ENCODE measurements around the gene SHISA6.
"Not testable (repeated sequence)": the region's sequence is repeated elsewhere in the genome, so short reads cannot be mapped to it uniquely, and the experiment has no call there.

Gene SHISA6

GRCh38 chr17:11316451-11316850, 75.4 kb downstream of the SHISA6 start:
- not testable (repeated sequence) for H3K27me3 ChIP-seq (ENCODE audit: insufficient read depth, low read length, poor library complexity); H2AK5ac ChIP-seq (ENCODE audit: low read length)

GRCh38 chr17:11318207-11318606, 77.2 kb downstream of the SHISA6 start:
- no peak overlapping the region for H2BK120ac ChIP-seq (ENCODE audit: low read depth, low read length)
- H3K79me2 ChIP-seq (ENCODE audit: control insufficient read depth, insufficient read depth, low read length), result no peaks in the 10 kb centered on the region
- no peak overlapping the region for H3K4ac ChIP-seq (ENCODE audit: low read depth, low read length)
- no peak overlapping the region for H3K23ac ChIP-seq (ENCODE audit: low read length)
- H4K8ac ChIP-seq (ENCODE audit: low read depth, low read length), result no peak overlapping the region
- no peak overlapping the region for H3K4me3 ChIP-seq (ENCODE audit: low read length)
- DNase-seq, result no peak
- no peak overlapping the region for H3K9ac ChIP-seq (ENCODE audit: low read length)
- H4K5ac ChIP-seq (ENCODE audit: low read length), result no peak overlapping the region
- H3K79me1 ChIP-seq (ENCODE audit: low read length), result no peaks in the 10 kb centered on the region
- H2BK15ac ChIP-seq (replicated peaks; ENCODE audit: low read depth), result no peak overlapping the region
- H3K18ac ChIP-seq (ENCODE audit: low read length), result no peak overlapping the region
- no peaks in the 10 kb centered on the region for H3K36me3 ChIP-seq (ENCODE audit: control insufficient read depth, insufficient read depth, low read length)
- H3K4me2 ChIP-seq (ENCODE audit: low read length), result no peak overlapping the region
- H3K27ac ChIP-seq (ENCODE audit: low read depth, low read length), result no peak overlapping the region
- WGBS (ENCODE audit: extremely low coverage, insufficient coverage, low lambda C conversion rate), result no CpG with 5 or more reads among the region's 5 CpGs
- H3K4me1 ChIP-seq (ENCODE audit: control insufficient read depth, low read depth, low read length), result no peaks in the 10 kb centered on the region
- no peak overlapping the region for H2AK5ac ChIP-seq (ENCODE audit: low read length)
- H2BK5ac ChIP-seq (ENCODE audit: low read length), result no peak overlapping the region
- H3K56ac ChIP-seq (ENCODE audit: low read length), result no peak overlapping the region
- no peaks in the 10 kb centered on the region for H3K27me3 ChIP-seq (ENCODE audit: insufficient read depth, low read length, poor library complexity)

More at GRCh38 chr17:11316451-11316850, 75.4 kb downstream of the SHISA6 start:
- not testable (repeated sequence) for H3K9ac ChIP-seq (ENCODE audit: low read length); H3K36me3 ChIP-seq (ENCODE audit: control insufficient read depth, insufficient read depth, low read length); H4K8ac ChIP-seq (ENCODE audit: low read depth, low read length); H2BK5ac ChIP-seq (ENCODE audit: low read length); H3K4me2 ChIP-seq (ENCODE audit: low read length); H3K79me1 ChIP-seq (ENCODE audit: low read length); H3K56ac ChIP-seq (ENCODE audit: low read length); H2BK120ac ChIP-seq (ENCODE audit: low read depth, low read length); H3K4me3 ChIP-seq (ENCODE audit: low read length); H3K18ac ChIP-seq (ENCODE audit: low read length); DNase-seq; H4K5ac ChIP-seq (ENCODE audit: low read length); H3K79me2 ChIP-seq (ENCODE audit: control insufficient read depth, insufficient read depth, low read length); H3K4me1 ChIP-seq (ENCODE audit: control insufficient read depth, low read depth, low read length); H3K23ac ChIP-seq (ENCODE audit: low read length); H3K27ac ChIP-seq (ENCODE audit: low read depth, low read length); H3K4ac ChIP-seq (ENCODE audit: low read depth, low read length); H2BK15ac ChIP-seq (replicated peaks; ENCODE audit: low read depth)
- no CpG with 5 or more reads among the region's 11 CpGs for WGBS (ENCODE audit: extremely low coverage, insufficient coverage, low lambda C conversion rate)

DNA sequence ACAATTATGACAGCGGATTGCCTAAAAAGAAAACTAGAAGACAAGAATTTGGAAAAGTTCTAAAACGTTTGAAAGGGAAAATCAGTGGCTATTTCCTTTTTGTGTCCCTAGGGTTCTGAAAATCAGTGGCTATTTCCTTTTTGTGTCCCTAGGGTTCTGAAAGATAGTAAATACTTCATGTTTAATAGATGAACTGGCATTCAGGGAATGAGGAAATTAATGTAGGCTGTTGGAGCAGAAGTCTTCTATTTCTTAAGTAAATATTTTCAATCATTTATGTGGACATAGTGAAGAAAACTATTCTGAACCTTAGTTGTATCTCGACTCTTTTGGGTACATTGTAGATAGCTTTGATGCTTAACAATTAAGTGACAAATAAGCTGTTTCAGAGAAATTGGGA, 78.9 kb downstream of the SHISA6 start:
- Histone ChIP-seq H2BK5ac (ENCODE audit: low read length) (no peak overlapping the region), H4K8ac (ENCODE audit: low read depth, low read length) (no peak overlapping the region), H3K4me2 (ENCODE audit: low read length) (no peak overlapping the region), H3K4me3 (ENCODE audit: low read length) (no peak overlapping the region), H2BK15ac (replicated peaks; ENCODE audit: low read depth) (no peak overlapping the region), H3K79me2 (ENCODE audit: control insufficient read depth, insufficient read depth, low read length) (no peaks in the 10 kb centered on the region), H3K56ac (ENCODE audit: low read length) (no peak overlapping the region), H3K36me3 (ENCODE audit: control insufficient read depth, insufficient read depth, low read length) (no peaks in the 10 kb centered on the region), H3K18ac (ENCODE audit: low read length) (no peak overlapping the region), H3K4ac (ENCODE audit: low read depth, low read length) (no peak overlapping the region), H3K9ac (ENCODE audit: low read length) (no peak overlapping the region), H2BK120ac (ENCODE audit: low read depth, low read length) (no peak overlapping the region), H2AK5ac (ENCODE audit: low read length) (no peak overlapping the region), H4K5ac (ENCODE audit: low read length) (no peak overlapping the region), H3K27ac (ENCODE audit: low read depth, low read length) (no peak overlapping the region), H3K23ac (ENCODE audit: low read length) (no peak overlapping the region), H3K27me3 (ENCODE audit: insufficient read depth, low read length, poor library complexity) (no peaks in the 10 kb centered on the region), H3K4me1 (ENCODE audit: control insufficient read depth, low read depth, low read length) (no peaks in the 10 kb centered on the region), H3K79me1 (ENCODE audit: low read length) (no peaks in the 10 kb centered on the region)
- WGBS (ENCODE audit: extremely low coverage, insufficient coverage, low lambda C conversion rate), result no CpG with 5 or more reads among the region's 3 CpGs
- DNase-seq, result no peak

GRCh38 chr17:11324021-11324420, 83.0 kb downstream of the SHISA6 start:
- H3K36me3 ChIP-seq (ENCODE audit: control insufficient read depth, insufficient read depth, low read length), result no peaks in the 10 kb centered on the region
- no peak overlapping the region for H3K4me2 ChIP-seq (ENCODE audit: low read length)
- H3K27ac ChIP-seq (ENCODE audit: low read depth, low read length), result no peak overlapping the region
- no peak overlapping the region for H3K23ac ChIP-seq (ENCODE audit: low read length)
- no peak overlapping the region for H4K5ac ChIP-seq (ENCODE audit: low read length)
- H3K18ac ChIP-seq (ENCODE audit: low read length), result no peak overlapping the region
- no peak overlapping the region for H3K4me3 ChIP-seq (ENCODE audit: low read length)
- H3K56ac ChIP-seq (ENCODE audit: low read length), result no peak overlapping the region
- no peak overlapping the region for H3K4ac ChIP-seq (ENCODE audit: low read depth, low read length)
- no peak overlapping the region for H2BK120ac ChIP-seq (ENCODE audit: low read depth, low read length)
- H3K79me1 ChIP-seq (ENCODE audit: low read length), result no peaks in the 10 kb centered on the region
- no peak overlapping the region for H2BK5ac ChIP-seq (ENCODE audit: low read length)
- no peaks in the 10 kb centered on the region for H3K27me3 ChIP-seq (ENCODE audit: insufficient read depth, low read length, poor library complexity)
- DNase-seq, result no peak
- H2BK15ac ChIP-seq (replicated peaks; ENCODE audit: low read depth), result no peak overlapping the region
- no peak overlapping the region for H2AK5ac ChIP-seq (ENCODE audit: low read length)
- no peaks in the 10 kb centered on the region for H3K79me2 ChIP-seq (ENCODE audit: control insufficient read depth, insufficient read depth, low read length)
- no peak overlapping the region for H3K9ac ChIP-seq (ENCODE audit: low read length)
- H4K8ac ChIP-seq (ENCODE audit: low read depth, low read length), result no peak overlapping the region
- no peaks in the 10 kb centered on the region for H3K4me1 ChIP-seq (ENCODE audit: control insufficient read depth, low read depth, low read length)
- WGBS (ENCODE audit: extremely low coverage, insufficient coverage, low lambda C conversion rate), result no CpG with 5 or more reads among the region's 11 CpGs

- Histone ChIP-seq H2BK5ac (ENCODE audit: low read length) (no peak overlapping the region), H2AK5ac (ENCODE audit: low read length) (no peak overlapping the region), H3K56ac (ENCODE audit: low read length) (no peak overlapping the region), H3K4me1 (ENCODE audit: control insufficient read depth, low read depth, low read length) (no peaks in the 10 kb centered on the region), H2BK15ac (replicated peaks; ENCODE audit: low read depth) (no peak overlapping the region), H3K23ac (ENCODE audit: low read length) (no peak overlapping the region), H3K4me3 (ENCODE audit: low read length) (no peak overlapping the region), H3K27ac (ENCODE audit: low read depth, low read length) (no peak overlapping the region), H3K18ac (ENCODE audit: low read length) (no peak overlapping the region), H3K79me1 (ENCODE audit: low read length) (no peaks in the 10 kb centered on the region), H4K8ac (ENCODE audit: low read depth, low read length) (no peak overlapping the region), H3K27me3 (ENCODE audit: insufficient read depth, low read length, poor library complexity) (no peaks in the 10 kb centered on the region), H3K9ac (ENCODE audit: low read length) (no peak overlapping the region), H3K4me2 (ENCODE audit: low read length) (no peak overlapping the region), H3K79me2 (ENCODE audit: control insufficient read depth, insufficient read depth, low read length) (no peaks in the 10 kb centered on the region), H3K4ac (ENCODE audit: low read depth, low read length) (no peak overlapping the region), H4K5ac (ENCODE audit: low read length) (no peak overlapping the region), H3K36me3 (ENCODE audit: control insufficient read depth, insufficient read depth, low read length) (no peaks in the 10 kb centered on the region), H2BK120ac (ENCODE audit: low read depth, low read length) (no peak overlapping the region)
- WGBS (ENCODE audit: extremely low coverage, insufficient coverage, low lambda C conversion rate), result no CpG with 5 or more reads among the region's 10 CpGs
- no peak for DNase-seq
Observed at GRCh38 chr17:11324846-11325420, 83.9 kb downstream of the SHISA6 start.

GRCh38 chr17:11326492-11326891, 85.5 kb downstream of the SHISA6 start:
- Histone ChIP-seq H3K56ac (ENCODE audit: low read length) (no peak overlapping the region), H4K5ac (ENCODE audit: low read length) (no peak overlapping the region), H3K4me3 (ENCODE audit: low read length) (no peak overlapping the region), H3K27ac (ENCODE audit: low read depth, low read length) (no peak overlapping the region), H4K8ac (ENCODE audit: low read depth, low read length) (no peak overlapping the region), H3K4me2 (ENCODE audit: low read length) (no peak overlapping the region), H3K27me3 (ENCODE audit: insufficient read depth, low read length, poor library complexity) (no peaks in the 10 kb centered on the region), H3K18ac (ENCODE audit: low read length) (no peak overlapping the region), H3K4me1 (ENCODE audit: control insufficient read depth, low read depth, low read length) (peaks cover 6% of the 10 kb centered on the region), H2BK120ac (ENCODE audit: low read depth, low read length) (no peak overlapping the region), H3K9ac (ENCODE audit: low read length) (no peak overlapping the region), H2BK5ac (ENCODE audit: low read length) (no peak overlapping the region), H3K4ac (ENCODE audit: low read depth, low read length) (no peak overlapping the region), H3K79me2 (ENCODE audit: control insufficient read depth, insufficient read depth, low read length) (no peaks in the 10 kb centered on the region), H3K36me3 (ENCODE audit: control insufficient read depth, insufficient read depth, low read length) (no peaks in the 10 kb centered on the region), H3K23ac (ENCODE audit: low read length) (no peak overlapping the region), H2AK5ac (ENCODE audit: low read length) (no peak overlapping the region), H3K79me1 (ENCODE audit: low read length) (no peaks in the 10 kb centered on the region), H2BK15ac (replicated peaks; ENCODE audit: low read depth) (no peak overlapping the region)
- no CpG with 5 or more reads among the region's 5 CpGs for WGBS (ENCODE audit: extremely low coverage, insufficient coverage, low lambda C conversion rate)
- no peak for DNase-seq
